Stimulated activated CD8-positive, alpha-beta memory T cell treated with anti-CD3 and anti-CD28 coated beads, Interleukin-2, amount 100 ng/mL, for 48 hours (primary cell): ENCODE results near the gene GALNT16.
"Not testable (repeated sequence)": the region's sequence is repeated elsewhere in the genome, so short reads cannot be mapped to it uniquely, and the experiment has no call there.

ENCODE experiments used
- DNase-seq, 2 donors: peaks; one replicate each; pipeline ENCODE4 v3.0.0-alpha.2; 2020; ENCODE audit warnings: low read depth in 2 of 2

GALNT16 gene

DNA sequence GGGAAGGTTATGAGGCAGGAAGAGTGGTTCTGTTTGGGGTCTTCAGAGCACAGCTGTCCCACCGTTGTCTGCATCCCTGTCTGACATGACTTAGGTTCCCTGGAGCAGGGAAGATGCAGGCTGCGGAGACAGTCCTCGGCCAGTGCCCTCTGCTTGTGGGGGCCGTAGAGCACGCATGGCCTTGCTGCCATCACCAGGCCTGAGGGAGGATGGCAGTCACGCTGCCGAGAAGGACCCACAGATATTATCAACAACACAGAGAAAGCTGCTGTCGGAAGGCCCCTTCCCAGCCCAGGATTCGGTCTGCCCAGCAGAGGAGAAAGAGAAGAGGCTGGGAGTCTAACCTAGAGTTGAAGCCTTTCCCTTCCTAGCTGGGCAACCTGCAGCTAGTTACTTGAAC is 103.1 kb downstream of the GALNT16 start:
- DNase-seq: no peak

DNA sequence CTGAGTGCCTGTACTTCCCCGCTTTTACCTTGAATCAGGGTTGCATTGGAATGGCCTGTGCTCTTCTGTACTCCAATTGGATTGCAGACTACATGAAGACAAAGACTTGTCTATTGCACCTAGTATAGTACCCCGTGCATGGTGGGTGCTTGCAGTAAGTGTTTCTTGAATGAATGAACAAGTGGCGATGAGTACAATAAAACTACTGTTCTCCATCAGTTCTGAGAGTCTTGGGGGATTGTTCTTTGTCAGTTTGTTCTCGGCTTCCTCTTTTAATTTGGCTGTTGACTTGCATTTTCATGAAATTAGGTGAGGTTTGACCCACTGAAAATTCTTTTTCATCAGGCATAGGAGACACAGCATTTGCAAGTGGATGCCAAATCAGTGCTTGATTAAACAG is 104.0 kb downstream of the GALNT16 start:
- no peak for DNase-seq

DNA sequence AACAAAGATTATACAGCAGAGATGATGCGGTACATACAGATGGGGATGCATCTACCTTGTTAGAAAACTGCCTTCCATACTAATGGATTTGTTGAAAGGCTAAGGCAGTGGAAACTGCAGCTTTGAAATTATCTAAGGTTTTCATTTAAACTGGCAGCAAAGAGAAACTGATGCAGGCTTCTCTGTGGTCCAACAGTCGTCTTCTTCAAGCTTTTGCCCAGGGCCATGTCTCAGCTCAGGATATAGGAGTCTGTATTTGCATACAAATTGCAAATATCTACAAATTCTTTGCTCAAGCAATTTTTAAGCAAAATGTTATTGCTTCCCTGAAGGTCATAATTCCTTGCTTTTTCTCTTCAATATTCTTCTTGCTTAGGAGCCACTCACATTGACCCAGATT is 104.4 kb downstream of the GALNT16 start:
- DNase-seq: no peak

DNA sequence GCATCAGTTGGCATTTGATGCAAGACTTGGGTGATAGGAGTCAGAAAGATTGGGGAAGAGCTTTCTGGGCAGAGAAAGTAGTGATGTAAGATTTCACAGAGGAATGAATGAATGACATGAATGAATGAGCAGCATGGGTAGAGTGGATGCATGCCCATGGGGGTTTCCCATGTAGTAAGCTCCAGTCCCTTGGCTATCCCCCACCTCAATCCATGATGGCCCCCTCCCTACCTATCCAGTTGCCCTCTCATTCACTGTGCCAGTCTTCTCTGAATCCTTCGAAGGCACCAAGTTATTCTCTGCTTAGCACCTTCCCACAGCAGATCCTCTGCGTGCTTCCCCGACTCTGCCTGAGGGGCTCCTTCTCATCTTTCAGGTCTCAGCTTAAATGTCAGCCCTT is 106.1 kb downstream of the GALNT16 start:
- DNase-seq: no peak

DNA sequence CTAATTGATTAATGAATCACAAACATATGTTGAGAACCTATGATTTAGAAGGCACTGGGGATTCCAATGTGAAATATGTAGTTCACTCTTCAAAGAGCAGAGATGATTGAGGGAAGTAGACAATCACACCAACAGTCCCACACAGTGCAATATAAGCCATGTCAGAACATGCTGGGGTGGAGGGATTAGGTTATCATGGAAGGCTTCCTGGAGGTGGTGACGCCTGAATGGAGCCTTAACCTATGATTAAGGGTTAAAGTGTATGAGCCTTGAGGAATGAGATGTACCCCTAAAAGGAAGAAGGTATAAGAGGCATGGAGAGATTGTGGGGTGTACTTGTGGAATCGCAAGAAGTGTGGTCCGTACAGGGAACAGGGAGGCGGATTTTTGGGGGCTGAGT is 106.8 kb downstream of the GALNT16 start:
- DNase-seq: no peak

DNA sequence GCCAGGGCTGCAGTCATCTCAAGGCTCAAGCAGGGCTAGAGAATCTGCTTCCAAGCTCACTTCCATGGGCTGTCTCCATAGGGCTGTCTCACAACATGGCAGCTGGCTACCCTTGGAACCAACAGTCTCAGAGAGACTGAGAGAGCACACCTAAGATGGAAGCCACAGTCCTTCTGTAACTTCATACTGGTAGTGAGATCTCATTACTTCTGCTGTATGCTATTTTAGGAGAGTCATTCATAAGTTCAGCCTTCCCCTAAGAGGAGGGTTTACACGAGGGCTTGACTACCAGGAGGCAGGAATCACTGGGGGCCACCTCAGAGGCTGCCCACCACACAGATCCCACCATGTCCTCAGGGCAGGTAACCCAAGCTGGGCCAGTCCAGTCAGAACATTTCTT is 108.4 kb downstream of the GALNT16 start:
- no peak for DNase-seq

DNA sequence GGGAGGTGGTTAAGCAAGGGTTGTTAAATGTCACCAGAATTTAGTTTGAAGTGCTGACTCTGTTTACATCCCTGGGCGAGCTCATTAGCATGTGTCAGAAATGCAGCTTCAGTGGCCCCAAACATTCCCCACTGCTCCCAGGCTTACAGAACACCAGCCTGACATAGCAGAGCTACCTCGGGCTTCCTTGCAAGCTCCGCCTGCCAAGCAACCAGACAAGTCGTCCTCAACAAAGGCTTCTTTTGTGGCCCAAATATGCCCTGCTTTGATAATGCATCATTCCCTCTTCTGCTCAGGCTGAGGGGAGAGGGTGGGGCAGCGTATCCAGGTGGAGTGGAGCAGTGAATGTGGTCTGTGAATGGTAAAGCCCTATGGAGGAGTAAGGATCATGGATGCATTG is 110.1 kb downstream of the GALNT16 start:
- no peak for DNase-seq

DNA sequence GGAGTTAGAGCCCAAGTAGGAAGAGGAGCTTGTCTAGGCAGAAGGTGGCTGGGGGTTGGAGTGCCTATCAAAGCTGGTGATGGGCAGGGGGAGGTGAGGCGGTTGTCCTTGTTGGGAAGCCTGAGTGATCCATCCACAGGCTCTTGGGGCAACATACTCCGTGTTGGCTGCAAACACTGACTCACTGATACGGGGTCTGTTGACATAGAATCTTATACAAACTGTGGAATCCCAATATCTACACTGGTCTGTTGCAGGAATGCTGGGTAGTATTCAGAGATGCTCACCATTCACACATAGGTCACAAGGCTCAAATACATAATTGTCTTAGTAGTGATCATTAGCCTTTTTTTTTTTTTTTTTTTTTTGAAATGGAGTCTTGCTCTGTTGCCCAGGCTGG is 112.2 kb downstream of the GALNT16 start:
- no peak for DNase-seq

DNA sequence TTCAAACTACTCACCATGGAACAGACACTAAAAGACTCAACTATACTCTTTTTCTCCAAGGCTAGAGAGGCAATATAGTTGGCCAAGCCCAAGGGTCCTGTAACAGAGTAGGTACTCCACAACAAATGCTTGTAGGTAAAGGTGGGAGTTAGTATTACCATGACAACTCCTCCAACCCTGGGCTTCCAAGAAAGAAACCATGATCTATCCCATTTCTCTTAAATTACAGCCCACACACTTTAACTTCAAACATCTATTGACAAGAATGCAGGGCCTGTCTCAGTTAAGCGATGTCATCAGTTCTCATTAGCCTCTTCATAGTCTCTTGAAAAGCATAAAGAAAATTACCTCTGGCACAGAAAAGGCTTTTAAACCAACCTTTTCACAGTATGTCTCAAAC is 113.1 kb downstream of the GALNT16 start:
- no peak for DNase-seq

DNA sequence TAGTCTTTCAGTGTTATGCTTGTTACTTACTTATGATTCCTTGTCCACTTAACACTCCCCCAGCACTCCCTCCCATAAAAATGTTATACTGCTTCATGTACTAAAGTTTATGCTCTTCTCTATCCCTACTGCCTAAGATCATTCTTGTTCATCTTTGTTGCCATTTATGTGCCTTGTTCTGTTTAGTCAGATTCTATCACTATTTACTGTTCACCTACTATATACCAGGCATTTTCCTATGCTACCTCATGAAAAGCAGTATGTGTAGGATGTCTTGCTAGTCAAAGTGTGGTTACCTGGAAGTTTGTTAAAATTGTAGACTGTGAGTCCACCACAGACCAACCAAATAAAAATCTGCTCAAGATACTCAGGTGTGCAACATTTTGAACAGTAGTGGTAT is 114.3 kb downstream of the GALNT16 start:
- no peak for DNase-seq

DNA sequence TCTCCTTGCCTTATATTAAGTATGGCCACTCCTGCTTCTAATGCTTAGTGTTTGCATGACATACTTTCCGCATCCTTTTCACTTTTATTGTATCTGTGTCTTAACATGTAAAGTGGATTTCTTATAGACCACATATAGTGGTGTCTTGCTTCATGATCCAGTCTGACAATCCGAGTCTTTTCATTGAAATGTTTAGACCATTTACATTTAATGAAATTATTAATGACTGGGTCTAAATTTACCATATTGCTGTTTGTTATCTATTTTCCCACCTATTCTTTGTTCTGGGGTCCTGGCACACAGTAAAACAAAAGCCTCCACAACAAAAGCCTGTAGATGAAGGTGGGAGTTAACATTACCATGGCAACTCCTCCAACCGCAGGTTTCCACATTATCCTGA is 115.2 kb downstream of the GALNT16 start:
- DNase-seq: no peak

DNA sequence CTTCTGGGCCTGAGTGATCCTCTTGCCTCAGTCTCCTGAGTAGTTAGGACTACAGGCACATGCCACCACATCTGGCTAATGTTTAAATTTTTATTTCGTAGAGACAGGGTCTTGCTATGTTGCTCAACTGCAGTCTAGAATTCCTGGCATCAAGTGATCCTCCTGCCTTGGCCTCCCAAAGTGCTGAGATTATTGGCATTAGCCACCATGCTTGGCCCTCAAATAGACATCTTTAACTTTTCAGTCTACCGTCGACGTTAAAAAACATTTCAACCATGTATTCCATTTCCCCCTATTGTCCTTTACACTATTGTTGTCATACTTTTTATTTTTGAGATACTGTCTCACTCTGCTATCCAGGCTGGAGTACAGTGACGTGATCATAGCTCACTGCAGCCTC is 115.8 kb downstream of the GALNT16 start:
- DNase-seq: no peak

DNA sequence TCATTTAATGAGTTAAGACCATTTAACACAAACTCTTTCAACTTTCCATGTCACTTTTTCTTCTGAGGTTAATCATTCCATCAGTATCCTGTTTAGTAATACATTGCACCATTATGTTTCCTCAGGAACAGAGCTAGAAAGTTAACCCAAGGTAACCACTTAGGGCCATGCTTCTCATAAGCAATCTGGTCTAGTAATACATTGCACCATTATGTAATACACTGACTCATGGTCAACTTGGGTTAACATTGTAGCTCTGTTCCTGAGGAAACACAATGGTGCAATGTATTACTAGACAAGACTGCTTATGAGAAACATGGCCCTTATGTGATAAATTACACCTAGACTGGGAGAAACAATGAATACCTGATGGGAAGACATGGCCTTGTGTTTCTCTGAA is 116.5 kb downstream of the GALNT16 start:
- DNase-seq: no peak

DNA sequence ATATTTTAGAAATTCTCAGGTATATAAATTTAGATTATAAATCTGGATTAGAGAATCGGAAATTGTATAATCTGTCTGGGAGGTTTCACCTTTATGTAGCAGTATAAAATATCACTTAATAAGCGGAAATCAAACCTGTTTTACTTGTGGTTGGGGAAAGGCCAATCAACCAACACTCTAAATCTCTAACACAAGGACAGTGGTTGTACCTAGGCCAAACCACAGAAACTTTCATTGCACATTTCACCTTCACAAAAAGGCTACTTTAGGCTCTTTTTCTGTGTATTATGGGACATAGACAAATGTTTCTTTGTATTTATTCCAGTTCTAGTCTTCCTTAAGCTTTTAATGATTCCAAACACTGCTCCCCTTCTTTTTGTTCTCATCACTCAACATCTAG is 118.3 kb downstream of the GALNT16 start:
- no peak for DNase-seq

DNA sequence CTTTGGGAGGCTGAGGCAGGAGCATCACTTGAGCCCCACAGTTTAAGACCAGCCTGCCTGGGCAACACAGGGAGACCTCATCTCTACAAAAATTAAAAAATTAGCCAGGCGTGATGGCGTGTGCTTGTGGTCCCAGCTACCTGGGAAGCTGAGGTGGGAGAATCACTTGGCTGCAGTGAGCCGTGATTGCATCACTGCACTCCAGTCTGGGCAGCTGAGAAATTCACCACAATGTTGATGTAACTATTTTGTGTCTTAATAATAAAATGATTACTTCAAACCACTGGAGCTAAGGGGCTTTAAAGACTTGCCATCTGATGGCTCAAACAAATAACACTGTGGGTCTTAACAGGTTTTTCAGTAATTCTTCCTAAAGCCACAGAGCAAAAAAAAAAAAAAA is 127.4 kb downstream of the GALNT16 start:
- no peak for DNase-seq

DNA sequence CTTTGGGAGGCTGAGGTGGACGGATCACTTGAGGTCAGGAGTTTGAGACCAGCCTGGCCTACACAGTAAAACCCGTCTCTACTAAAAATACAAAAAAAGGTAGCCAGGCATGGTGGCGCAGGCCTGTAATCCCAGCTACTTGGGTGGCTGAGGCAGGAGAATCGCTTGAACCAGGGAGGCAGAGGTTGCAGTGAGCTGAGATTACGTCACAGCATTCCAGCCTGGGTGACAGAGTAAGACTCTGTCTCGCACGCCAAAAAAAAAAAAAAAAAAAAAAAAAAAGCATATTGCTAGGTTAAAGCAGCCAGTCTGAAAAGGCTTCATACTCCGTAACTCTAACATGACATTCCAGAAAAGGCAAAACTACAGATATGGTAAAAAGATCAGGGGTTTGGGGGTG is 131.4 kb downstream of the GALNT16 start:
- not testable (repeated sequence) for DNase-seq

DNA sequence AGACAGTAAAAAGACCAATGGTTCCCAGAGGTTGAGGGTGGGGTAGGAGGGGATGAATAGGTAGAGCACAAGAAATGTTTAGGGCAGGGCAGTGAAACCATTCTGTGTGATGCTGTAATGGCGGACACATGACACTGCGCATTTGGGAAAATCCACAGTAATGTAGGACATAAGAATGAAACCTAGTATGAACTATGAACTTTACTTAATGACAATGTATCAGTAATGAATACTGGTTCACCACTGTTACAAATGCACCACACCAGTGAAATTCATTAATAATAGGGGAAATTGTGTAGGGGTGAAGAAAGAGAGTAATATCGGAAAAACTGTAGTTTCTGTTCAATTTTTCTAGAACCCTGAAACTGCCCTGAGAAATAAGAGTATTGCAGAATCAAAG is 132.5 kb downstream of the GALNT16 start:
- no peak for DNase-seq

DNA sequence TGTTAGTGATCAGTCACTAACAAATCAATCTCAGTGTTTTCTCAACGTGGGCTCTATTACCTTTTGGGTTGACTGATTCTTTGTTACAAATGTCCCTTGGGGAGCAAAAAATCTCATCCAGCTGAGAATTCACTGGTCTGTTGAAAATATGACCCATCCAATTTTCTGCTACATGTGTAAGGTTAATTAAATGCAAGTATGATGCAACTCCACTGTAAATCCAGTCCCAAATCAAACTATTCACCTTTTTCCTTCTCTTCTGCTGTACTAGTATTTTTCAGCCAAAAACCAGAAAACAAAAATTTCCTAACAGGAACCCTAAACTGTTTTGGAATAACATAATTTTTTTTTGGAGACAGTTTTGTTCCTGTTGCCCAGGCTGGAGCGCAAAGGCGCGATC is 136.0 kb downstream of the GALNT16 start:
- DNase-seq: no peak

DNA sequence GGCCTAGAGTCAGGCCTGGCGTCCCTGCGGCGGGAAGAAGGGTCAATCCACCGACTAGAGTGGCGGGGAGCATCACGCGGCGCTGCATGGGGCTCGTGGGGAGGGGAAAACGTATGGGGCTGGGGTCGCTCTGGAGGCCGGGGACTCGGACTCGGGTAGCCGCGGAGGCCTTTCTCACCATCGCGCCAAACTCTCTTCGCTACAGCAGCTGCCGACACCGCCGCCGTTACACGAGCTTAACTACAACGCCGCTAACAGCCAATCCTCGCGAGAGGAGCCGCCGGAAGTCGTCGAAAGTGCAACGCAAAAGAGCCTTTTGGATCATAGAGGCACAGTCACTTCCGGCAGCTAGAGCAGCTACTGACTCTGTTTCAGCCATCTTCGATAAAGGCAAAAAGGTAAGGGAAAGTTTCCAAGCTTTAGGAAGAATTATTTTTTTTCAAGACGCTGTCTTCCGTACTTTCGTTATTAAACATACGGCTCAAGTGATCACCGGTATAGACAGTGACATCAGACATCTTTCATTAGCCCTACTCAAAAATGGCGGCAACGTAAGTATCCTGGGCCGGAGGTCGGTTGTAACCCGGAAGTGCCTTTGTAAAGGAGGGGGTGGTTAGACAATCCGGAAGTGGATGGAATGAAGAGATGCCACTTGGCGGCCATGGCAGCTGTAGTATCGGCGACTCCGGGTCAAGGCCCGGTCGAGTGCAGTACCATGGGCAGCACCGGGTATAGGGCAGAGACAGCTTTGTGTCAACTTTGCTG is 138.3 kb downstream of the GALNT16 start, which contains the start of the genes ERH and SLC39A9:
ERH (minus strand) TSS at position 247 of the 765 bp plus-strand sequence; CDS start at position 181, 66 bp downstream.
SLC39A9 (plus strand) TSS at position 640 of the 765 bp plus-strand sequence. CDS start 678 bp downstream, outside the sequence.
- DNase-seq: peak; percentile 81 to 89

DNA sequence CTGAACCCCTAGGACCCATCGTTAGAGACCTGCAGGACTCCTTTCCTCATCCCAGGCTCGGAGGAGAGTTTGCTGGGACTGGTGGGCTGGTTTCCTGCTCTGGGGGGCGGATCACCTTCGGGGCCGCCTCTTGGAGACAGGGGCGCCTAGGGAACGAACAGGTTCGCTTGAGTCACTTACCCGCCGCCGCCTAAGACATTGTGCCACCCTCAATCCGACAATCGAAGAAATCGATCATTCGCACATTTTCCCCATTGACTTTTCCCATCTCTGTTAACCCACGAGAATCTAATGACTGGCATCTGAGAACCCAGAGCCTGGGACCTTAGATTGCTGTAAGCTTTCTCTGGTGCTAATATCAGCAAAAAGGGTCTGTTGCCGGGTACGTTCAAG is 138.9 kb downstream of the GALNT16 start:
- peak in 1 of 2 donors; percentile 37 for DNase-seq

DNA sequence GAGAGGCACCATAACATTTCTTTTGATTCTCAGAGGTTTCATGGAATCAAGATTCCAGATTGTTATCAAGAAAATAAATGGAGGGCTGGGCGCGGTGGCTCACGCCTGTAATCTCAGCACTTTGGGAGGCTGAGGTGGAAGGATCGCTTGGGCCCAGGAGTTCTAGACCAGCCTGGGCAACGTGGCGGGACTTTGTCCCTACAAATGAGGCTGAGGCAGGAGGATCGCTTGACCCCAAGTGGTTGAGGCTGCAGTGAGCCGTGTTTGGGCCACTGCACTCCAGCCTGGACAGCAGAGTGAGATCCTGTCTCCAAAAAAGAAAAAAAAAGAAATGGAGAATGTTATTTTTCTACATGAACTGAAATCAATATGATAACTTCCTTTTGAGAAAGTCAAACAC is 139.8 kb downstream of the GALNT16 start:
- no peak for DNase-seq

DNA sequence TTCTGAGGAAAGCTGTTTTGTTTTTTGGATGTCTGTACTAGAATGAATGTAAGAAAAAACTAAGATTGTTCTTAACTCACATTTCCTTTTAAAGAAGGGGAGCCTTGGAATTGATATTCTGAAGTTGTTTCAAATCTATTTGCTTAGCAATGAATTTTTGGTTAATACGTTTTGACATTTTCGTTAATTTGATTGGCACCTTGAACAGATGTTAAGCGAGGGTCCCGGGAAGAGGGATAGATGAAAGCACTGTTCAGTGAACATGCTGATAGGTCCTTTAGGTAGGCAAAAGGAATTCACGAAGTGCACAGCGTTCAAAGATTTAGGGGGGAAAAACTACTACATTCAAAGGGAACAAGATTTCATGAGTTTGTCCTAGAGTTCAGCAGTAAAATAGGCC is 140.2 kb downstream of the GALNT16 start:
- no peak for DNase-seq

DNA sequence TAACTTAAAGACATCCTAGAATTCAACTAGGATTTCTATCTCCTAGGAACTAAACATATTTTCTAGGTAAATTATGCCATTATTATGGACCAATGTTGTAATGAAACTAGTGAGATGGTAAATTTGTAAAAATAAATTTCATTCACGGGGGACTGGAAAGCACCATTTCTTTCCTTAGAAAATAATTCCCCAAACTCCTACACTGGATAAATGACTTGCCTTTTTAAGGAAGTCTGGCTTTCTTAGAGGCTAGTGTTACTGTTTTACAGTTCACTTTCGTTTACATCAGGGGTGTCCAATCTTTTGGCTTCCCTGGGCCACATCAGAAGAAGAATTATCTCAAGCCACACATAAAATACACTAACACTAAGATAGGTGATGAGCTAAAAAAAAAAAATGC is 141.9 kb downstream of the GALNT16 start:
- no peak for DNase-seq

DNA sequence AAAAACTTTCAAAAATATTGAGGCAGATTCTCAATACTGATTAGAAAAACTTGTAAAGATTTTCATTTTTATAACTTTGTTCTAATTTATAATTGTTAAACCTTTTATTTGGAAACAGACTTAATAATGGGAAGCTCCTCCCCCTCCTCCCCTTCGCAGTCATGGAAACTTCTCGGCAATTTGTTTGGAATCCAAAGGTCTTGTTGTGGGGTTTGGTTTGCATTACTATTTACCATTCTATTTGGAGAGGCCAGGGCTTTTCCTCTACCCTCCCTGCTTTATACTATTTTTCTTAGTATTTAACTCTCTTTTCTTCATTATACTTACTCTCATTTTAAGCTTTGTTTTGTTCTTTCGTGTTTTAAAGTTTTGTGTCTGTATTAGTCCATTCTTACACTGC is 144.5 kb downstream of the GALNT16 start:
- DNase-seq: no peak
